Activated naive CD4-positive, alpha-beta T cell treated with anti-CD3 and anti-CD28 coated beads, Interleukin-2, amount 50 U/mL, for 72 hours (primary cell): ENCODE results near the gene COL4A1. TPM values are rescaled to one million over a fixed set of nuclear protein-coding genes. Genes with fewer than 3 reads are reported as not detected.

ENCODE experiments used
- ATAC-seq, 2 donors: fragments of 150-1000 bp; cut with Tn5 transposase; 2 replicates each; pipeline ENCODE4 v1.10.0; 2021; ENCODE audit warnings: mild to moderate bottlenecking in 2 of 2, moderate library complexity in 2 of 2
- DNase-seq, 2 donors: peaks; one replicate each; pipeline ENCODE4 v3.0.0; 2021 to 2022; ENCODE audit warnings: low spot score in 2 of 2
- H3K27ac Mint-ChIP-seq, 2 donors: one replicate each; pipeline ENCODE4 v1.8.0; 2022; ENCODE audit warnings: mild to moderate bottlenecking in 2 of 2, mixed read lengths in 2 of 2
- H3K36me3 Mint-ChIP-seq, 2 donors: one replicate each; pipeline ENCODE4 v1.8.0; 2022; ENCODE audit warnings: mixed read lengths in 2 of 2
- H3K9me3 Mint-ChIP-seq, 2 donors: one replicate each; pipeline ENCODE4 v1.8.0; 2022; ENCODE audit warnings: mixed read lengths in 2 of 2
- total RNA-seq, 2 donors: library from RNA; stranded (reverse); gene quantifications; one replicate each; pipeline ENCODE4 v1.2.3, GENCODE V29; 2022

COL4A1 gene
- total RNA-seq, 2 donors from 2014 or later: 0.14 TPM; not detected in 1

- H3K36me3 Mint-ChIP-seq: no peaks in the 10 kb centered on the region
- no peak for ATAC-seq
- no peak overlapping the region for H3K27ac Mint-ChIP-seq
- H3K9me3 Mint-ChIP-seq: peaks cover 0 to 9% of the 10 kb centered on the region in 2 donors
- DNase-seq: no peak
These were observed 127.7 kb downstream of the COL4A1 start for GRCh38 chr13:110179116-110179856.

GRCh38 chr13:110177790-110178189 is 129.2 kb downstream of the COL4A1 start:
- ATAC-seq (no peak), DNase-seq (no peak)
- Mint-ChIP-seq H3K27ac (no peak overlapping the region), H3K36me3 (peaks cover 0 to 6% of the 10 kb centered on the region in 2 donors), H3K9me3 (peaks cover 0 to 17% of the 10 kb centered on the region in 2 donors)

- DNase-seq (no peak), ATAC-seq (no peak)
- H3K36me3 Mint-ChIP-seq: peaks cover 0 to 12% of the 10 kb centered on the region in 2 donors
- H3K27ac Mint-ChIP-seq: no peak overlapping the region
- H3K9me3 Mint-ChIP-seq: peaks cover 6 to 18% of the 10 kb centered on the region in 2 donors
These were observed 130.5 kb downstream of the COL4A1 start for GRCh38 chr13:110176431-110176830.

- H3K27ac Mint-ChIP-seq: no peak overlapping the region
- H3K36me3 Mint-ChIP-seq: peaks cover 0 to 12% of the 10 kb centered on the region in 2 donors
- peaks cover 6 to 18% of the 10 kb centered on the region in 2 donors for H3K9me3 Mint-ChIP-seq
- peak in 1 of 2 donors; percentile 51 for ATAC-seq
- no peak for DNase-seq
These were observed 133.6 kb downstream of the COL4A1 start for GRCh38 chr13:110173247-110173818.

- Mint-ChIP-seq H3K9me3 (peaks cover 6 to 18% of the 10 kb centered on the region in 2 donors), H3K27ac (no peak overlapping the region), H3K36me3 (peaks cover 0 to 12% of the 10 kb centered on the region in 2 donors)
- ATAC-seq (no peak), DNase-seq (no peak)
These were observed 136.1 kb downstream of the COL4A1 start for GRCh38 chr13:110170882-110171281.

- DNase-seq (no peak), ATAC-seq (no peak)
- Mint-ChIP-seq H3K9me3 (peaks cover 6 to 18% of the 10 kb centered on the region in 2 donors), H3K36me3 (peaks cover 0 to 12% of the 10 kb centered on the region in 2 donors), H3K27ac (no peak overlapping the region)
These were observed 136.8 kb downstream of the COL4A1 start for GRCh38 chr13:110170020-110170790.

- no peak overlapping the region for H3K27ac Mint-ChIP-seq
- no peak for ATAC-seq
- peaks cover 6 to 9% of the 10 kb centered on the region in 2 donors for H3K9me3 Mint-ChIP-seq
- DNase-seq: no peak
- H3K36me3 Mint-ChIP-seq: peaks cover 0 to 12% of the 10 kb centered on the region in 2 donors
These were observed 137.7 kb downstream of the COL4A1 start for GRCh38 chr13:110168999-110169933.

- Mint-ChIP-seq H3K27ac (no peak overlapping the region), H3K9me3 (no peaks in the 10 kb centered on the region), H3K36me3 (no peaks in the 10 kb centered on the region)
- ATAC-seq (no peak), DNase-seq (no peak)
These were observed 140.4 kb downstream of the COL4A1 start for GRCh38 chr13:110166598-110166997.

GRCh38 chr13:110164706-110165105 is 142.3 kb downstream of the COL4A1 start:
- no peak for DNase-seq
- Mint-ChIP-seq H3K9me3 (no peaks in the 10 kb centered on the region), H3K36me3 (no peaks in the 10 kb centered on the region), H3K27ac (no peak overlapping the region)
- ATAC-seq: no peak

- ATAC-seq: no peak
These were observed 143.9 kb downstream of the COL4A1 start for GRCh38 chr13:110162866-110163658.

GRCh38 chr13:110162053-110162452 is 144.9 kb downstream of the COL4A1 start:
- ATAC-seq (no peak), DNase-seq (no peak)
- H3K9me3 Mint-ChIP-seq: no peaks in the 10 kb centered on the region
- no peak overlapping the region for H3K27ac Mint-ChIP-seq
- no peaks in the 10 kb centered on the region for H3K36me3 Mint-ChIP-seq

More at GRCh38 chr13:110162866-110163658, 143.9 kb downstream of the COL4A1 start:
- DNase-seq: no peak
- H3K27ac Mint-ChIP-seq: no peak overlapping the region
- no peaks in the 10 kb centered on the region for H3K9me3 Mint-ChIP-seq
- H3K36me3 Mint-ChIP-seq: no peaks in the 10 kb centered on the region

GRCh38 chr13:110161112-110161882 is 145.7 kb downstream of the COL4A1 start:
- DNase-seq (no peak), ATAC-seq (no peak)
- no peaks in the 10 kb centered on the region for H3K9me3 Mint-ChIP-seq
- no peaks in the 10 kb centered on the region for H3K36me3 Mint-ChIP-seq
- H3K27ac Mint-ChIP-seq: no peak overlapping the region

GRCh38 chr13:110158226-110158625 is 148.7 kb downstream of the COL4A1 start:
- peaks cover 0 to 5% of the 10 kb centered on the region in 2 donors for H3K36me3 Mint-ChIP-seq
- H3K9me3 Mint-ChIP-seq: peaks cover 0 to 4% of the 10 kb centered on the region in 2 donors
- DNase-seq: no peak
- H3K27ac Mint-ChIP-seq: no peak overlapping the region
- ATAC-seq: no peak

GRCh38 chr13:110157718-110158117 is 149.2 kb downstream of the COL4A1 start:
- H3K9me3 Mint-ChIP-seq: peaks cover 0 to 4% of the 10 kb centered on the region in 2 donors
- peaks cover 0 to 5% of the 10 kb centered on the region in 2 donors for H3K36me3 Mint-ChIP-seq
- H3K27ac Mint-ChIP-seq: no peak overlapping the region
- no peak for DNase-seq
- ATAC-seq: no peak
